Measurements from ENCODE around the gene CELF1.
A peak's percentile ranks its signal among the peaks of the same experiment; 100 is the strongest.
"Not testable (repeated sequence)": the region's sequence is repeated elsewhere in the genome, so short reads cannot be mapped to it uniquely, and the experiment has no call there.

CELF1 gene

GRCh38 chr11:47546274-47546673 lies 6.7 kb downstream of the CELF1 start:
- not testable (repeated sequence) for H3K27ac ChIP-seq (ENCODE audit: low read depth, low read length); H3K4me3 ChIP-seq (ENCODE audit: low read depth in 1 of 2, low read length in 2 of 2); H3K9ac ChIP-seq (ENCODE audit: low read depth in 1 of 2, low read length in 2 of 2); H3K27me3 ChIP-seq (ENCODE audit: control insufficient read depth in 1 of 2, insufficient read depth in 2 of 2, low read length in 2 of 2); H3K9me3 ChIP-seq (ENCODE audit: control insufficient read depth in 1 of 2, low read length in 2 of 2); H3K36me3 ChIP-seq (ENCODE audit: control insufficient read depth in 1 of 2, insufficient read depth in 2 of 2, low read length in 2 of 2); H3K4me1 ChIP-seq (ENCODE audit: control insufficient read depth in 1 of 2, insufficient read depth in 2 of 2, low read length in 2 of 2)

GRCh38 chr11:47545298-47545697 lies 7.6 kb downstream of the CELF1 start:
- H3K4me1 ChIP-seq (ENCODE audit: control insufficient read depth in 1 of 2, insufficient read depth in 2 of 2, low read length in 2 of 2) = peaks cover 1 to 7% of the 10 kb centered on the region in 2 donors

DNA sequence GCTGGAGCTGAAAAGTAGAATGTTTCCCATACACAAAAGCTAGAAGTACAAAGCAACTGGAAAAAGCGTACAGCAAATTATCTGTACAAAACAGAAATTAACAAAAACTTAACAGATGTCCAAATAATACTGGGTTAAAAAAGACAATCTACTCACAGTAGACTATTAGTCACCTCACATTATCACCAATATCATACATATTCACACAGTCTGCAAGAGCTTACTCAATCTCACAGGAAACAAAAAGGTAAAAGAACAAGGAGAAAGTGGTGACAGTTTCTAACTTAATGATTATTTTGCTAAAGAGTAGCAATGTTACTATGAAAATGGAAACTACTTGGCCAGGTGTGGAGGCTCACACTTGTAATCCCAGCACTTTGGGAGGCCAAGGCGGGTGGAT lies 11.9 kb downstream of the CELF1 start:
- Histone ChIP-seq H3K9ac (ENCODE audit: low read depth in 1 of 2, low read length in 2 of 2) (no peak overlapping the region), H3K4me1 (ENCODE audit: control insufficient read depth in 1 of 2, insufficient read depth in 2 of 2, low read length in 2 of 2) (peaks cover 10 to 14% of the 10 kb centered on the region in 2 donors), H3K27me3 (ENCODE audit: control insufficient read depth in 1 of 2, insufficient read depth in 2 of 2, low read length in 2 of 2) (no peaks in the 10 kb centered on the region), H3K4me3 (ENCODE audit: low read depth in 1 of 2, low read length in 2 of 2) (no peak overlapping the region), H3K27ac (ENCODE audit: low read depth, low read length) (no peak overlapping the region), H3K9me3 (ENCODE audit: control insufficient read depth in 1 of 2, low read length in 2 of 2) (no peaks in the 10 kb centered on the region), H3K36me3 (ENCODE audit: control insufficient read depth in 1 of 2, insufficient read depth in 2 of 2, low read length in 2 of 2) (no peaks in the 10 kb centered on the region)

More at GRCh38 chr11:47545298-47545697, 7.6 kb downstream of the CELF1 start:
- H3K4me3 ChIP-seq (ENCODE audit: low read depth in 1 of 2, low read length in 2 of 2) = no peak overlapping the region
- H3K9ac ChIP-seq (ENCODE audit: low read depth in 1 of 2, low read length in 2 of 2) = no peak overlapping the region
- H3K36me3 ChIP-seq (ENCODE audit: control insufficient read depth in 1 of 2, insufficient read depth in 2 of 2, low read length in 2 of 2) = no peaks in the 10 kb centered on the region
- H3K9me3 ChIP-seq (ENCODE audit: control insufficient read depth in 1 of 2, low read length in 2 of 2) = no peaks in the 10 kb centered on the region
- H3K27me3 ChIP-seq (ENCODE audit: control insufficient read depth in 1 of 2, insufficient read depth in 2 of 2, low read length in 2 of 2) = no peaks in the 10 kb centered on the region
- H3K27ac ChIP-seq (ENCODE audit: low read depth, low read length) = no peak overlapping the region

DNA sequence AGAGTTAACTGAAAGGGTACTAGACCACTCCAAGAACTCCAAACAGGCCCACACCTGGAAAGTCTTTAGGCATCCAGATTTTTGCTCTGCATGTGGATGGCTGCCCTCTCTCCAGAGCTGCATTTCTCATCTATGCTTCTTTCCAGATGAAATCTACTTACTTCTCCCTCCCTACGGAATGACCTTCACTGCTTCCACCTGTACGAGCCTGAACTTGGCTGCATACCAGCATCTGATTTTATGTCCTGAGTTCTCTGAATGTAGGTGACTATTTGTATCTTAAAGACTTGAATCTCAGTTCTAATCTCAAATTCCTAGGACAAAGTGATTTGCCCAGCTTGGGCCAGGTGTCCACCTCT lies 13.3 kb downstream of the CELF1 start:
- no peaks in the 10 kb centered on the region for H3K9me3 ChIP-seq (ENCODE audit: control insufficient read depth in 1 of 2, low read length in 2 of 2)
- no peak overlapping the region for H3K4me3 ChIP-seq (ENCODE audit: low read depth in 1 of 2, low read length in 2 of 2)
- H3K27ac ChIP-seq (ENCODE audit: low read depth, low read length) = no peak overlapping the region
- peak overlapping the region in 1 of 2 donors; percentile 18 for H3K9ac ChIP-seq (ENCODE audit: low read depth in 1 of 2, low read length in 2 of 2)
- H3K4me1 ChIP-seq (ENCODE audit: control insufficient read depth in 1 of 2, insufficient read depth in 2 of 2, low read length in 2 of 2) = peaks cover 10 to 14% of the 10 kb centered on the region in 2 donors
- no peaks in the 10 kb centered on the region for H3K27me3 ChIP-seq (ENCODE audit: control insufficient read depth in 1 of 2, insufficient read depth in 2 of 2, low read length in 2 of 2)
- no peaks in the 10 kb centered on the region for H3K36me3 ChIP-seq (ENCODE audit: control insufficient read depth in 1 of 2, insufficient read depth in 2 of 2, low read length in 2 of 2)

DNA sequence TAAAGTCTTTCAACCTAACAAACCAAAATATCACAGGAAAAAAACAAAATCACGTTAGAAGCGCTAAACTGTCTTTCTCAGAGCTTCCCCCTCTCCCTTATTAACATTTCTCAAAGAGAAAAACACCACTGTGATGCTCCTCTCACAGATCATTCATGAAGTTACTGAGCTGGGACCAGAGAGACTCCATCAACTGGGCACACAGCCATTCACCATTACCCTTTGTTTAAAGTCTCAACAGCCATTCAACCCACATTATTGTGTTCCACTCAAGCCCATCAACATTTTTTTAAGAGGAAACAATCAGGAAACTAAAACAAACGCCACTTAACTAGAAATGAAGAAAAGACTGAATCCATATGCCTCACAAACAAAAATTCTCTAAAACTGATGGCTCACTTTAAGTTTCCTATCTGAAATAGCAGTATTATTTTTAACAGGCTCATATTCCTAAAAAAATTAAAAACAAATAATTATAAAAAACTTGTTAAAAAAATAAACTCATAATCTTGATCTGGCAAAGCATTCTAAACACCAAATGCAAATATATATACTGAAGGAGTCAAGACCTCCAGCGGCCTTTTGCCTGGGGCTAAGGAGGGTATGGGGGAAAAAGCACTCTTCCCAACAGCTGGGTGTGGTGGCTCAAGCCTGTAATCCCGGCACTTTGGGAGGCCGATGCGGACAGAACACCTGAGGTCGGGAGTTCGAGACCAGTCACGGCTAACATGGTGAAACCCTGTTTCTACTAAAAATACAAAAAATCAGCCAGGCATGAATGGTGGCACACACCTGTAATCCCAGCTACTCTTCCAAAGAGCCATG lies 14.0 kb downstream of the CELF1 start:
- no peak overlapping the region for H3K4me3 ChIP-seq (ENCODE audit: low read depth in 1 of 2, low read length in 2 of 2)
- H3K9ac ChIP-seq (ENCODE audit: low read depth in 1 of 2, low read length in 2 of 2) = no peak overlapping the region
- no peak overlapping the region for H3K27ac ChIP-seq (ENCODE audit: low read depth, low read length)
- H3K9me3 ChIP-seq (ENCODE audit: control insufficient read depth in 1 of 2, low read length in 2 of 2) = no peaks in the 10 kb centered on the region
- H3K4me1 ChIP-seq (ENCODE audit: control insufficient read depth in 1 of 2, insufficient read depth in 2 of 2, low read length in 2 of 2) = peaks cover 10 to 14% of the 10 kb centered on the region in 2 donors
- H3K36me3 ChIP-seq (ENCODE audit: control insufficient read depth in 1 of 2, insufficient read depth in 2 of 2, low read length in 2 of 2) = no peaks in the 10 kb centered on the region
- no peaks in the 10 kb centered on the region for H3K27me3 ChIP-seq (ENCODE audit: control insufficient read depth in 1 of 2, insufficient read depth in 2 of 2, low read length in 2 of 2)

DNA sequence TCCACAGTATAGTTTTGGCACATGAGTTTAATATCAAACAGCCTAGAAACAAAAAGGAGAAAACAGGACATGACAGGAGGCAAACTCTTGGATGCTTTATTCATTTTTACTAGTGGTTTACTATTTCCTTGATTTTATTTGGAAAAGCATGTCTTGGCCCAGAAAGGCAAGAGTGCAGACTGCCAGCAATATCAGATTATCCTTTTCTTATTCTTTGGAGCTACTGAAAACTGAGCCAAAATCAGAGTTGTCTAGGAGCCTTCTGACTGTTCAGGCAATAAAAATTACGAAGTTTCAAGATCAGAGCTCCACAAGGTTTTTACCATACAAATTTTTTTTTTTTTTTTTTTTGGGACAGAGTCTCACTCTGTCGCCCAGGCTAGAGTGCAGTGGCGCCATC lies 16.0 kb downstream of the CELF1 start:
- H3K36me3 ChIP-seq (ENCODE audit: control insufficient read depth in 1 of 2, insufficient read depth in 2 of 2, low read length in 2 of 2) = no peaks in the 10 kb centered on the region
- H3K27me3 ChIP-seq (ENCODE audit: control insufficient read depth in 1 of 2, insufficient read depth in 2 of 2, low read length in 2 of 2) = no peaks in the 10 kb centered on the region
- peaks cover 15 to 20% of the 10 kb centered on the region in 2 donors for H3K4me1 ChIP-seq (ENCODE audit: control insufficient read depth in 1 of 2, insufficient read depth in 2 of 2, low read length in 2 of 2)
- no peak overlapping the region for H3K9ac ChIP-seq (ENCODE audit: low read depth in 1 of 2, low read length in 2 of 2)
- no peak overlapping the region for H3K4me3 ChIP-seq (ENCODE audit: low read depth in 1 of 2, low read length in 2 of 2)
- no peaks in the 10 kb centered on the region for H3K9me3 ChIP-seq (ENCODE audit: control insufficient read depth in 1 of 2, low read length in 2 of 2)
- H3K27ac ChIP-seq (ENCODE audit: low read depth, low read length) = no peak overlapping the region

DNA sequence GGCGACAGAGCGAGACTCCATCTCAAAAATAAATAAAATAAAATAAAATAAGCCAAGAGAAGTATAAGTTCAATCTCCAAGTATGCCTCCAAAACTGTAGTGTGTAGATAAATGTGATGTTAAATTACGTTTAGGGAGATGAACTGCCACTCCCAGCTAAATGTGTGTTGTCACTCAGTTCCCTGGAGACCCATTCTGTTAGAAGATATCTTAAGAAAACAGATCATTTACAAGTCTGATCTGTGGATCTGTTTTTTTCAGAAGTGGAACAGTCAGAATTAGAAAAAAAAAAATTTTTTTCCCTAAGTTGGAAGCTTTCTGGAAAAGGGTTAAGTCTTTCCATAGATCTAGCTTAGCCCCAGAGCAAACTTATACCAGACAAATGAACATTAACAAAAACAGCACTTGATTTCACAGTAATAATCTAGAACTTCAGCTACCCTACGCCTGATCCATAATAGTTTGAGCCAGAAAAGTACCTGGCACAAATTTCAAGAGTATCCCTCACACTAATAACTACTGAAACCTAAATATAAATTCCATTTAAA lies 18.2 kb downstream of the CELF1 start:
- peaks cover 8 to 13% of the 10 kb centered on the region in 2 donors for H3K4me1 ChIP-seq (ENCODE audit: control insufficient read depth in 1 of 2, insufficient read depth in 2 of 2, low read length in 2 of 2)
- no peaks in the 10 kb centered on the region for H3K27me3 ChIP-seq (ENCODE audit: control insufficient read depth in 1 of 2, insufficient read depth in 2 of 2, low read length in 2 of 2)
- no peak overlapping the region for H3K4me3 ChIP-seq (ENCODE audit: low read depth in 1 of 2, low read length in 2 of 2)
- no peaks in the 10 kb centered on the region for H3K9me3 ChIP-seq (ENCODE audit: control insufficient read depth in 1 of 2, low read length in 2 of 2)
- H3K36me3 ChIP-seq (ENCODE audit: control insufficient read depth in 1 of 2, insufficient read depth in 2 of 2, low read length in 2 of 2) = no peaks in the 10 kb centered on the region
- H3K27ac ChIP-seq (ENCODE audit: low read depth, low read length) = no peak overlapping the region
- no peak overlapping the region for H3K9ac ChIP-seq (ENCODE audit: low read depth in 1 of 2, low read length in 2 of 2)

DNA sequence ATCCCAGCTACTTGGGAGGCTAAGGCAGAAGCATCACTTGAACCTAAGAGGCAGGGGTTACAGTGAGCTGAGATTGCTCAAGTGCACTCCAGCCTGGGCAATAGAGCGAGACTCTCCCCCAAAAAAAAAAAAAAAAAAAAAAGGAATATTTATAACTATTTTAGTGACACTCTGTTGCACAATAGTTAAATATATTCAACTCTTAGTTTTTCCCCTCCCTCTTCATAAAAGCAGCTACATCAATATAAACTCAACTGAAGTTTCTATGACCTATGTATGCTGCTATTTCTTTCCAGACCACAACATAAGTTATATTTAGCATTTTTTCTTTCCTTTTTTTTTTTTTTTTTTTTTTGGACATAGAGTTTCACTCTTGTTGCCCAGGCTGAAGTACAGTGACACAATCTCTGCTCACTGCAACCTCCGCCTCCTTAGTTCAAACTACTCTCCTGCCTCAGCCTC lies 19.2 kb downstream of the CELF1 start:
- no peaks in the 10 kb centered on the region for H3K36me3 ChIP-seq (ENCODE audit: control insufficient read depth in 1 of 2, insufficient read depth in 2 of 2, low read length in 2 of 2)
- no peak overlapping the region for H3K4me3 ChIP-seq (ENCODE audit: low read depth in 1 of 2, low read length in 2 of 2)
- no peak overlapping the region for H3K27ac ChIP-seq (ENCODE audit: low read depth, low read length)

GRCh38 chr11:47532597-47533213 lies 20.2 kb downstream of the CELF1 start:
- Histone ChIP-seq H3K4me3 (ENCODE audit: low read depth in 1 of 2, low read length in 2 of 2) (no peak overlapping the region), H3K9me3 (ENCODE audit: control insufficient read depth in 1 of 2, low read length in 2 of 2) (no peaks in the 10 kb centered on the region), H3K27ac (ENCODE audit: low read depth, low read length) (no peak overlapping the region), H3K4me1 (ENCODE audit: control insufficient read depth in 1 of 2, insufficient read depth in 2 of 2, low read length in 2 of 2) (peaks cover 5 to 6% of the 10 kb centered on the region in 2 donors), H3K9ac (ENCODE audit: low read depth in 1 of 2, low read length in 2 of 2) (no peak overlapping the region), H3K36me3 (ENCODE audit: control insufficient read depth in 1 of 2, insufficient read depth in 2 of 2, low read length in 2 of 2) (no peaks in the 10 kb centered on the region), H3K27me3 (ENCODE audit: control insufficient read depth in 1 of 2, insufficient read depth in 2 of 2, low read length in 2 of 2) (no peaks in the 10 kb centered on the region)

More for the DNA sequence above, 19.2 kb downstream of the CELF1 start:
- H3K4me1 ChIP-seq (ENCODE audit: control insufficient read depth in 1 of 2, insufficient read depth in 2 of 2, low read length in 2 of 2) = peaks cover 5 to 6% of the 10 kb centered on the region in 2 donors
- no peaks in the 10 kb centered on the region for H3K27me3 ChIP-seq (ENCODE audit: control insufficient read depth in 1 of 2, insufficient read depth in 2 of 2, low read length in 2 of 2)
- H3K9ac ChIP-seq (ENCODE audit: low read depth in 1 of 2, low read length in 2 of 2) = no peak overlapping the region
- no peaks in the 10 kb centered on the region for H3K9me3 ChIP-seq (ENCODE audit: control insufficient read depth in 1 of 2, low read length in 2 of 2)

DNA sequence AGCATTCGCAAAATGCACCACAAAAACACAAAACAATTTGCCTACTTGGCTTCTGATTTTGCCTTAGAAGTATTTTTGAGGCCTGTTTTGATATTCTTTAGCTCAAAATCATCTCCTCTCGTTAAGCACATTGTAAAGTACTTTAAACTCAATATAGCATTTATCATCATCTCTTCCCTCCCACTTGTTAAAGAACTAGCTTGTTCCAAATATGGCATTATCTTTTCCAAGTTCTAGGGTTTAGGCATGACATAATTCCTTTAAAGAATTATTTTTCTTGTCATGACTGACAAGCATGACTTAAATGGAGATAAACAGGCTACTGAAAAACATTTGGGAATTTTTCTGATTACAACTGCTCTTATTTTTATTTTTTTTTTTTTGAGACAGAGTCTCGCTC lies 21.3 kb downstream of the CELF1 start:
- no peaks in the 10 kb centered on the region for H3K27me3 ChIP-seq (ENCODE audit: control insufficient read depth in 1 of 2, insufficient read depth in 2 of 2, low read length in 2 of 2)
- H3K27ac ChIP-seq (ENCODE audit: low read depth, low read length) = no peak overlapping the region
- peaks cover 5 to 6% of the 10 kb centered on the region in 2 donors for H3K4me1 ChIP-seq (ENCODE audit: control insufficient read depth in 1 of 2, insufficient read depth in 2 of 2, low read length in 2 of 2)

More for the DNA sequence above, 21.3 kb downstream of the CELF1 start:
- Histone ChIP-seq H3K9me3 (ENCODE audit: control insufficient read depth in 1 of 2, low read length in 2 of 2) (no peaks in the 10 kb centered on the region), H3K9ac (ENCODE audit: low read depth in 1 of 2, low read length in 2 of 2) (no peak overlapping the region), H3K4me3 (ENCODE audit: low read depth in 1 of 2, low read length in 2 of 2) (no peak overlapping the region), H3K36me3 (ENCODE audit: control insufficient read depth in 1 of 2, insufficient read depth in 2 of 2, low read length in 2 of 2) (no peaks in the 10 kb centered on the region)
